ENCODE data around the gene ST6GALNAC3. TPM values are rescaled to one million over a fixed set of nuclear protein-coding genes. Genes with fewer than 3 reads are reported as not detected.

The ST6GALNAC3 gene
- total RNA-seq, 4 donors from 2014 or later: 0.79 to 5.3 (median 1.6) TPM

- no peaks in the 10 kb centered on the region for H3K9me3 ChIP-seq
- no peak for TF ChIP-seq POLR2AphosphoS5 (IDR thresholded peaks at IDR 0.05)
- no peak for TF ChIP-seq EP300 (IDR thresholded peaks at IDR 0.05)
- TF ChIP-seq CTCF (IDR thresholded peaks at IDR 0.05): no peak
- no peak for TF ChIP-seq POLR2A (IDR thresholded peaks at IDR 0.05)
These were observed 302.7 kb downstream of the ST6GALNAC3 start for GRCh38 chr1:76377247-76377646.

GRCh38 chr1:76379506-76379905 is 305.0 kb downstream of the ST6GALNAC3 start:
- no peak for DNase-seq (ENCODE audit: low spot score in 2 of 2)
- no peaks in the 10 kb centered on the region for H3K4me1 ChIP-seq
- no peak for TF ChIP-seq EP300 (IDR thresholded peaks at IDR 0.05)
- no peak for TF ChIP-seq POLR2A (IDR thresholded peaks at IDR 0.05)
- no peak for TF ChIP-seq POLR2AphosphoS5 (IDR thresholded peaks at IDR 0.05)
- TF ChIP-seq CTCF (IDR thresholded peaks at IDR 0.05): no peak
- H3K9me3 ChIP-seq: no peaks in the 10 kb centered on the region
- no peaks in the 10 kb centered on the region for H3K27me3 ChIP-seq
- no peak overlapping the region for H3K27ac ChIP-seq
- no peak overlapping the region for H3K4me3 ChIP-seq
- H3K36me3 ChIP-seq: no peaks in the 10 kb centered on the region
- 89% methylated on average over 3 of the region's 3 CpGs for WGBS

More at GRCh38 chr1:76377247-76377646, 302.7 kb downstream of the ST6GALNAC3 start:
- Histone ChIP-seq H3K27me3 (no peaks in the 10 kb centered on the region), H3K27ac (no peak overlapping the region), H3K4me1 (no peaks in the 10 kb centered on the region), H3K4me3 (no peak overlapping the region), H3K36me3 (no peaks in the 10 kb centered on the region)
- DNase-seq (ENCODE audit: low spot score in 2 of 2): no peak

- H3K9me3 ChIP-seq: no peaks in the 10 kb centered on the region
- no peaks in the 10 kb centered on the region for H3K4me1 ChIP-seq
- no peak overlapping the region for H3K27ac ChIP-seq
- no peak for DNase-seq (ENCODE audit: low spot score in 2 of 2)
- H3K27me3 ChIP-seq: no peaks in the 10 kb centered on the region
- TF ChIP-seq EP300 (IDR thresholded peaks at IDR 0.05): no peak
- no peak for TF ChIP-seq POLR2A (IDR thresholded peaks at IDR 0.05)
- TF ChIP-seq CTCF (IDR thresholded peaks at IDR 0.05): no peak
- no peak for TF ChIP-seq POLR2AphosphoS5 (IDR thresholded peaks at IDR 0.05)
- no peaks in the 10 kb centered on the region for H3K36me3 ChIP-seq
- no peak overlapping the region for H3K4me3 ChIP-seq
- whole genome bisulfite sequencing: 65% methylated on average over 1 of the region's 1 CpG
These were observed 307.0 kb downstream of the ST6GALNAC3 start for GRCh38 chr1:76381450-76382097.

- TF ChIP-seq EP300 (IDR thresholded peaks at IDR 0.05): no peak
- TF ChIP-seq POLR2A (IDR thresholded peaks at IDR 0.05): no peak
- TF ChIP-seq CTCF (IDR thresholded peaks at IDR 0.05): no peak
- no peak for TF ChIP-seq POLR2AphosphoS5 (IDR thresholded peaks at IDR 0.05)
- no peaks in the 10 kb centered on the region for H3K27me3 ChIP-seq
- H3K27ac ChIP-seq: no peak overlapping the region
- H3K36me3 ChIP-seq: no peaks in the 10 kb centered on the region
- H3K9me3 ChIP-seq: no peaks in the 10 kb centered on the region
- H3K4me1 ChIP-seq: no peaks in the 10 kb centered on the region
- no peak overlapping the region for H3K4me3 ChIP-seq
- no peak for DNase-seq (ENCODE audit: low spot score in 2 of 2)
- 84% methylated on average over 2 of the region's 2 CpGs for WGBS
These were observed 313.7 kb downstream of the ST6GALNAC3 start for GRCh38 chr1:76388261-76388660.

- H3K9me3 ChIP-seq: no peaks in the 10 kb centered on the region
- H3K4me3 ChIP-seq: no peak overlapping the region
- no peak overlapping the region for H3K27ac ChIP-seq
- TF ChIP-seq POLR2AphosphoS5 (IDR thresholded peaks at IDR 0.05): no peak
- TF ChIP-seq POLR2A (IDR thresholded peaks at IDR 0.05): no peak
- no peak for TF ChIP-seq CTCF (IDR thresholded peaks at IDR 0.05)
- no peak for TF ChIP-seq EP300 (IDR thresholded peaks at IDR 0.05)
- H3K4me1 ChIP-seq: no peaks in the 10 kb centered on the region
- H3K36me3 ChIP-seq: no peaks in the 10 kb centered on the region
- no peaks in the 10 kb centered on the region for H3K27me3 ChIP-seq
- DNase-seq (ENCODE audit: low spot score in 2 of 2): no peak
These were observed 315.9 kb downstream of the ST6GALNAC3 start for GRCh38 chr1:76390456-76390855.
